HepG2 (cell line): ENCODE data around the gene AMER3. TPM values are rescaled to one million over a fixed set of nuclear protein-coding genes. Genes with fewer than 3 reads are reported as not detected.
A peak's percentile ranks its signal among the peaks of the same experiment; 100 is the strongest.

Experiments used
- ATAC-seq: fragments of 200-7000 bp; cut with Tn5 transposase; 3 replicates; pipeline ENCODE4 v1.9.1; 2020; ENCODE audit warnings: mild to moderate bottlenecking, moderate library complexity
- BruUV-seq: library from RNA; stranded (reverse); fragments of 400-500 nt; replicated peaks from 2 replicates; lab custom pipeline; 2021; lab: Mats Ljungman, UMichigan
- CTCF ChIA-PET: fragments of 300-600 bp; formaldehyde crosslinking; extraction: SDS; loops from one replicate; lab custom pipeline; 2021; ENCODE audit warnings: low total read pairs, inconsistent platforms, low intra/inter-chr PET ratio; lab: Yijun Ruan, JAX
- POLR2A ChIA-PET: fragments of 350-600 bp; sonication (Branson Sonifier 250); formaldehyde crosslinking; loops from one replicate; lab custom pipeline; 2020; ENCODE audit warnings: antibody characterized with exemption, inconsistent platforms; lab: Yijun Ruan, JAX
- DNase-seq: peaks from one replicate; pipeline ENCODE4 v3.0.0-alpha.2; 2015; ENCODE audit warnings: low spot score
- FAIRE-seq: peaks from 3 replicates; lab custom pipeline; 2011; peaks lifted over from hg19 to GRCh38; lab: Jason Lieb, UNC
- H2AFZ ChIP-seq: one replicate; pipeline ENCODE4 v1.6.1; 2011; ENCODE audit warnings: low read length, inconsistent platforms
- H3K27ac ChIP-seq: fragments of 300-600 bp; 3 replicates; pipeline ENCODE4 v1.8.0; 2011; ENCODE audit warnings: mixed run types, mild to moderate bottlenecking, mixed read lengths, low read length, inconsistent platforms; ENCODE audit not compliant: insufficient read depth; ENCODE audit errors: extremely low read length
- H3K27me3 ChIP-seq, 2 experiments: fragments of 200-600 bp in 1 of 2; 2 replicates in 1 of 2; 3 replicates in 1 of 2; pipeline versions ENCODE4 v1.6.0 to v1.8.0; 2011; ENCODE audit warnings: low read length in 2 of 2, mild to moderate bottlenecking in 2 of 2, moderate library complexity in 2 of 2, inconsistent platforms in 1 of 2; ENCODE audit not compliant: insufficient read depth in 2 of 2, control insufficient read depth in 1 of 2
- H3K36me3 ChIP-seq, 2 experiments: fragments of 200-600 bp in 1 of 2; replicated peaks in 1 of 2; 2 replicates in 1 of 2; 3 replicates in 1 of 2; pipeline versions ENCODE4 v1.5.1 to v1.8.0; 2011; ENCODE audit warnings: low read length in 2 of 2, inconsistent platforms in 1 of 2; ENCODE audit not compliant: insufficient read depth in 2 of 2, control insufficient read depth in 1 of 2
- H3K4me1 ChIP-seq: 2 replicates; pipeline ENCODE4 v1.5.1; 2012; ENCODE audit warnings: low read length, inconsistent platforms; ENCODE audit not compliant: insufficient read depth
- H3K4me2 ChIP-seq: 2 replicates; pipeline ENCODE4 v1.6.0; 2011; ENCODE audit warnings: low read depth, low read length, inconsistent platforms
- H3K4me3 ChIP-seq, 3 experiments: fragments of 200-600 bp in 1 of 3; sonication (generic), shearing (Covaris generic) in 1 of 3; replicated peaks in 1 of 3; 2 replicates each; pipeline ENCODE4 v1.5.1; 2011 to 2016; ENCODE audit warnings: low read length in 3 of 3, inconsistent platforms in 2 of 3, low read depth in 2 of 3, mild to moderate bottlenecking in 2 of 3, control low read depth in 1 of 3, mixed read lengths in 1 of 3; ENCODE audit not compliant: insufficient read depth in 1 of 3
- H3K79me2 ChIP-seq: one replicate; pipeline ENCODE4 v1.6.1; 2011; ENCODE audit warnings: low read length, inconsistent platforms; ENCODE audit not compliant: insufficient read depth
- H3K9ac ChIP-seq: 2 replicates; pipeline ENCODE4 v1.6.0; 2011; ENCODE audit warnings: mild to moderate bottlenecking, low read depth, low read length, inconsistent platforms; ENCODE audit not compliant: insufficient read depth
- H3K9me3 ChIP-seq: 2 replicates; pipeline ENCODE4 v1.5.1; 2012; ENCODE audit warnings: mild to moderate bottlenecking, low read length
- H4K20me1 ChIP-seq: 2 replicates; pipeline ENCODE4 v1.6.0; 2011; ENCODE audit warnings: inconsistent platforms, mild to moderate bottlenecking, low read length, moderate library complexity; ENCODE audit not compliant: insufficient read depth
- BCL3 ChIP-seq: sonication (generic); formaldehyde crosslinking; IDR thresholded peaks from 2 replicates; pipeline ENCODE4 v1.5.1; 2020; ENCODE audit warnings: mild to moderate bottlenecking, missing genetic modification reagents, moderate library complexity
- BRCA1 ChIP-seq: sonication (generic); formaldehyde crosslinking; IDR thresholded peaks from 2 replicates; pipeline ENCODE4 v1.4.0; 2020; ENCODE audit warnings: missing genetic modification reagents
- DRAP1 ChIP-seq: IDR thresholded peaks from 2 replicates; pipeline ENCODE4 v1.6.1; 2016; ENCODE audit warnings: missing genetic modification reagents, missing compliant biosample characterization
- FOXP1 ChIP-seq, 2 experiments: fragments of 450-650 bp in 1 of 2; IDR thresholded peaks; 2 replicates each; pipeline ENCODE4 v1.6.1; 2017 to 2018; ENCODE audit warnings: antibody characterized with exemption in 1 of 2
- GLI4 ChIP-seq: sonication (generic); formaldehyde crosslinking; IDR thresholded peaks from 2 replicates; pipeline ENCODE4 v1.5.1; 2020; ENCODE audit warnings: missing genetic modification reagents, mild to moderate bottlenecking, moderate library complexity, borderline replicate concordance
- HOXA7 ChIP-seq: sonication (generic); formaldehyde crosslinking; IDR thresholded peaks from 2 replicates; pipeline ENCODE4 v1.8.1; 2022; ENCODE audit warnings: mild to moderate bottlenecking, missing genetic modification reagents, moderate library complexity
- IKZF1 ChIP-seq: fragments of 450-650 bp; IDR thresholded peaks from 2 replicates; pipeline ENCODE4 v1.7.1; 2016
- JUN ChIP-seq: sonication (generic); formaldehyde crosslinking; IDR thresholded peaks from 2 replicates; pipeline ENCODE4 v1.4.0; 2020; ENCODE audit warnings: mild to moderate bottlenecking, missing genetic modification reagents
- MIXL1 ChIP-seq: IDR thresholded peaks from 2 replicates; pipeline ENCODE4 v1.6.1; 2016
- NBN ChIP-seq: fragments of 450-650 bp; conservative IDR thresholded peaks from 2 replicates; pipeline ENCODE4 v1.6.1; 2017
- NCOA2 ChIP-seq: sonication (generic); formaldehyde crosslinking; IDR thresholded peaks from 2 replicates; pipeline ENCODE4 v1.8.0; 2022; ENCODE audit warnings: inconsistent platforms
- PAX8 ChIP-seq: sonication (generic); formaldehyde crosslinking; IDR thresholded peaks from 2 replicates; pipeline ENCODE4 v1.8.0; 2022; ENCODE audit warnings: mild to moderate bottlenecking, missing genetic modification reagents, borderline replicate concordance
- PLRG1 ChIP-seq: fragments of 450-650 bp; conservative IDR thresholded peaks from 2 replicates; pipeline ENCODE4 v1.6.1; 2016
- POLR2AphosphoS5 ChIP-seq: IDR thresholded peaks from 2 replicates; pipeline ENCODE4 v1.6.1; 2012; ENCODE audit warnings: low read depth, low read length
- RAD51 ChIP-seq: fragments of 450-650 bp; IDR thresholded peaks from 2 replicates; pipeline ENCODE4 v1.6.1; 2016; ENCODE audit warnings: borderline replicate concordance
- RBAK ChIP-seq: sonication (generic); formaldehyde crosslinking; IDR thresholded peaks from 2 replicates; pipeline ENCODE4 v1.5.1; 2020; ENCODE audit warnings: mild to moderate bottlenecking, missing genetic modification reagents
- SOX6 ChIP-seq, 2 experiments: fragments of 450-650 bp in 1 of 2; sonication (generic) in 1 of 2; formaldehyde crosslinking in 1 of 2; IDR thresholded peaks; 2 replicates each; pipeline versions ENCODE4 v1.4.0 to v1.6.1; 2017 to 2020; ENCODE audit warnings: antibody characterized with exemption in 1 of 2, mild to moderate bottlenecking in 1 of 2, missing genetic modification reagents in 1 of 2
- SP1 ChIP-seq, 2 experiments: fragments of 450-650 bp in 1 of 2; sonication (generic) in 1 of 2; formaldehyde crosslinking in 1 of 2; IDR thresholded peaks; 2 replicates each; pipeline versions ENCODE4 v1.4.0 to v1.6.1; 2016 to 2020; ENCODE audit warnings: missing genetic modification reagents in 1 of 2
- SSRP1 ChIP-seq: IDR thresholded peaks from 2 replicates; pipeline ENCODE4 v1.6.1; 2016; ENCODE audit warnings: control low read depth
- TRIM22 ChIP-seq: fragments of 450-650 bp; IDR thresholded peaks from 2 replicates; pipeline ENCODE4 v1.6.1; 2017
- ZBTB26 ChIP-seq: IDR thresholded peaks from 2 replicates; pipeline ENCODE4 v1.6.1; 2016; ENCODE audit warnings: missing compliant biosample characterization, missing genetic modification reagents, borderline replicate concordance
- ZNF441 ChIP-seq: sonication (generic); formaldehyde crosslinking; IDR thresholded peaks from 2 replicates; pipeline ENCODE4 v1.7.0; 2021; ENCODE audit warnings: missing genetic modification reagents, borderline replicate concordance
- ZNF83 ChIP-seq: sonication (generic); formaldehyde crosslinking; IDR thresholded peaks from 2 replicates; pipeline ENCODE4 v1.4.0; 2020; ENCODE audit warnings: missing genetic modification reagents, mild to moderate bottlenecking, borderline replicate concordance
- WGBS: methylation state at CpG from one replicate; pipeline ENCODE4 v1.1.6; 2017; ENCODE audit warnings: low lambda C conversion rate; 5-methylcytosine and 5-hydroxymethylcytosine counted together
- in situ Hi-C: cut with HindIII; loops from 2 replicates; pipeline ENCODE4 v1.10.0; 2017; ENCODE audit warnings: low pct_unique_long_range_greater_than_20kb; ENCODE audit not compliant: extremely low pct_ligation_motif_present
- intact Hi-C: fragments of 100-400 bp; cut with micrococcal nuclease; formaldehyde crosslinking; loops from one replicate; pipeline ENCODE4 v1.10.0; 2022; ENCODE audit not compliant: unreplicated experiment
- polyA plus RNA-seq, 8 experiments: library from polyadenylated mRNA; depleted of rRNA in 3 of 8; stranded (reverse) in 7 of 8; unstranded in 1 of 8; fragments of >200 nt; fragmentation: Illumina TruSeq in 4 of 8; extraction: Trizol in 4 of 8; gene quantifications; 2 replicates each; pipeline versions ENCODE4 v1.2.1 to v1.2.3, GENCODE V29; 2011 to 2016; ENCODE audit warnings: low read depth in 4 of 8, missing spikeins in 1 of 8, mixed read lengths in 1 of 8; ENCODE audit not compliant: insufficient read depth in 1 of 8
- total RNA-seq, 5 experiments: library from RNA; depleted of rRNA; stranded (reverse); fragments of >200 nt; fragmentation: Illumina TruSeq; extraction: Trizol; gene quantifications; 2 replicates each; pipeline ENCODE4 v1.2.3, GENCODE V29; 2016; ENCODE audit warnings: low read depth in 1 of 5

The AMER3 gene
- total and polyA plus RNA-seq, 2 of the 13 experiments (the other 11 are each of a cell fraction or from before 2014, with no cell fraction given) = not detected

- Histone ChIP-seq H3K4me1 (no peaks in the 10 kb centered on the region), H3K79me2 (no peaks in the 10 kb centered on the region), H3K9ac (no peak overlapping the region), H3K36me3 (no peaks in the 10 kb centered on the region), H3K4me2 (no peak overlapping the region), H3K27me3 (peaks cover 0 to 7% of the 10 kb centered on the region in 2 experiments; a peak in 1 of 5 replicates), H4K20me1 (no peaks in the 10 kb centered on the region), H3K4me3 (no peak overlapping the region), H2AFZ (no peak overlapping the region), H3K27ac (no peak overlapping the region), H3K9me3 (no peaks in the 10 kb centered on the region)
- ChIA-PET CTCF (no interaction called here), POLR2A (no interaction called here)
- ATAC-seq = no peak
- 1% methylated on average over 2 of the region's 2 CpGs for WGBS
- FAIRE-seq = peak; percentile 56
- no TSS peak for BruUV-seq
- in situ Hi-C loops = no loop called here
- no peak for DNase-seq
- intact Hi-C loops = no loop called here
- no peak for TF ChIP-seq NCOA2 (CRISPR knock-in tag)
- no peak for TF ChIP-seq BRCA1 (CRISPR knock-in tag)
- peak; percentile 95; the same call in 1 of the 2 replicates for TF ChIP-seq PLRG1
- TF ChIP-seq ZBTB26 (CRISPR knock-in tag) = no peak
- no peak for TF ChIP-seq MIXL1 (CRISPR knock-in tag)
- TF ChIP-seq NBN = peak; percentile 91; the same call in 1 of the 2 replicates
- TF ChIP-seq SP1 (IDR thresholded peaks at IDR 0.05) = peak; percentile 39; the same call in 1 of the 2 replicates
- no peak for TF ChIP-seq SP1 (CRISPR knock-in tag; IDR thresholded peaks at IDR 0.05)
- no peak for TF ChIP-seq DRAP1
- peak; percentile 31; the same call in 1 of the 2 replicates for TF ChIP-seq RAD51
- no peak for TF ChIP-seq GLI4 (CRISPR knock-in tag)
- 0 out of 2 replicates have a peak, but pooled peaks have one; percentile 72 for TF ChIP-seq SOX6 (IDR thresholded peaks at IDR 0.05)
- TF ChIP-seq SOX6 (CRISPR knock-in tag; IDR thresholded peaks at IDR 0.05) = no peak
- TF ChIP-seq POLR2AphosphoS5 = no peak
- no peak for TF ChIP-seq SSRP1 (CRISPR knock-in tag)
- TF ChIP-seq RBAK = no peak
- TF ChIP-seq JUN (CRISPR knock-in tag) = no peak
- peak; percentile 83; the same call in 1 of the 2 replicates for TF ChIP-seq IKZF1
- TF ChIP-seq ZNF83 (CRISPR knock-in tag) = no peak
- TF ChIP-seq PAX8 = no peak
- no peak for TF ChIP-seq BCL3 (CRISPR knock-in tag)
- TF ChIP-seq HOXA7 (CRISPR knock-in tag) = no peak
- TF ChIP-seq TRIM22 = peak; percentile 73; the same call in 1 of the 2 replicates
- no peak for TF ChIP-seq ZNF441 (CRISPR knock-in tag)
- peak; percentile 51; the same call in 1 of the 2 replicates for TF ChIP-seq FOXP1 (IDR thresholded peaks at IDR 0.05)
- TF ChIP-seq FOXP1 (CRISPR knock-in tag; IDR thresholded peaks at IDR 0.05) = no peak
These were observed 30.9 kb upstream of the AMER3 start for GRCh38 chr2:130724455-130724854.
